Measurements from ENCODE around the gene PLD1.

- TF ChIP-seq CTCF (IDR thresholded peaks at IDR 0.05) (no peak), EZH2phosphoT487 (IDR thresholded peaks at IDR 0.05) (no peak)
Observed at GRCh38 chr3:171807129-171807675, 3.1 kb downstream of the PLD1 start.
